GOT3 (cell line): ENCODE results near the gene SLC2A4RG.

ENCODE experiments used
- DNase-seq: peaks from one replicate; lab custom pipeline; 2025; ENCODE audit warnings: mixed read lengths; lab: John Stamatoyannopoulos, UW

Gene SLC2A4RG

GRCh38 chr20:63741354-63741675, 1.7 kb downstream of the SLC2A4RG start:
- DNase-seq: no peak

- DNase-seq: no peak
Observed at GRCh38 chr20:63741676-63742380, 2.3 kb downstream of the SLC2A4RG start.

- DNase-seq: no peak
Observed at GRCh38 chr20:63742381-63743024, 2.9 kb downstream of the SLC2A4RG start.

GRCh38 chr20:63743210-63743970, 3.8 kb downstream of the SLC2A4RG start:
- no peak for DNase-seq

GRCh38 chr20:63744158-63744557, 4.6 kb downstream of the SLC2A4RG start:
- no peak for DNase-seq

- no peak for DNase-seq
Observed at GRCh38 chr20:63744574-63745423, 5.2 kb downstream of the SLC2A4RG start.

GRCh38 chr20:63745424-63745805, 5.8 kb downstream of the SLC2A4RG start:
- DNase-seq: no peak

- DNase-seq: no peak
Observed at GRCh38 chr20:63745961-63746731, 6.6 kb downstream of the SLC2A4RG start.

GRCh38 chr20:63746751-63747315, 7.3 kb downstream of the SLC2A4RG start:
- no peak for DNase-seq

- no peak for DNase-seq
Observed at GRCh38 chr20:63747622-63748069, 8.1 kb downstream of the SLC2A4RG start.

GRCh38 chr20:63748070-63748933, 8.7 kb downstream of the SLC2A4RG start:
- DNase-seq: no peak

GRCh38 chr20:63748934-63749270, 9.3 kb downstream of the SLC2A4RG start:
- DNase-seq: no peak

GRCh38 chr20:63749597-63750508, 10.3 kb downstream of the SLC2A4RG start:
- no peak for DNase-seq

GRCh38 chr20:63750807-63751470, 11.4 kb downstream of the SLC2A4RG start:
- DNase-seq: no peak

- no peak for DNase-seq
Observed at GRCh38 chr20:63751471-63752271, 12.1 kb downstream of the SLC2A4RG start.

GRCh38 chr20:63752411-63753101, 13.0 kb downstream of the SLC2A4RG start:
- DNase-seq: no peak

- no peak for DNase-seq
Observed at GRCh38 chr20:63753381-63753780, 13.8 kb downstream of the SLC2A4RG start.
